PFSK-1 (cell line): ENCODE measurements around the gene SRP54.

Experiments
- POLR2AphosphoS5 ChIP-seq: IDR thresholded peaks from 2 replicates; pipeline ENCODE4 v1.6.1; 2012; ENCODE audit warnings: low read depth, mild to moderate bottlenecking, control low read depth, low read length, moderate library complexity
- SIN3A ChIP-seq: IDR thresholded peaks from 2 replicates; pipeline ENCODE4 v1.6.1; 2012; ENCODE audit warnings: mild to moderate bottlenecking, low read length, moderate library complexity, borderline replicate concordance; ENCODE audit not compliant: insufficient read depth
- TAF1 ChIP-seq: IDR thresholded peaks from 2 replicates; pipeline ENCODE4 v1.6.1; 2012; ENCODE audit warnings: low read length, control low read depth, borderline replicate concordance; ENCODE audit not compliant: insufficient read depth
- TF ChIP-seq, protein P1 (sequence below), 2 experiments: IDR thresholded peaks; 2 replicates each; pipeline versions ENCODE4 v1.6.1 to v1.8.0; 2011 to 2012; ENCODE audit warnings: low read depth in 2 of 2, low read length in 2 of 2, control low read depth in 1 of 2, inconsistent platforms in 1 of 2, mild to moderate bottlenecking in 1 of 2, moderate library complexity in 1 of 2; ENCODE audit not compliant: insufficient read depth in 1 of 2

- TF ChIP-seq, protein P1, sequence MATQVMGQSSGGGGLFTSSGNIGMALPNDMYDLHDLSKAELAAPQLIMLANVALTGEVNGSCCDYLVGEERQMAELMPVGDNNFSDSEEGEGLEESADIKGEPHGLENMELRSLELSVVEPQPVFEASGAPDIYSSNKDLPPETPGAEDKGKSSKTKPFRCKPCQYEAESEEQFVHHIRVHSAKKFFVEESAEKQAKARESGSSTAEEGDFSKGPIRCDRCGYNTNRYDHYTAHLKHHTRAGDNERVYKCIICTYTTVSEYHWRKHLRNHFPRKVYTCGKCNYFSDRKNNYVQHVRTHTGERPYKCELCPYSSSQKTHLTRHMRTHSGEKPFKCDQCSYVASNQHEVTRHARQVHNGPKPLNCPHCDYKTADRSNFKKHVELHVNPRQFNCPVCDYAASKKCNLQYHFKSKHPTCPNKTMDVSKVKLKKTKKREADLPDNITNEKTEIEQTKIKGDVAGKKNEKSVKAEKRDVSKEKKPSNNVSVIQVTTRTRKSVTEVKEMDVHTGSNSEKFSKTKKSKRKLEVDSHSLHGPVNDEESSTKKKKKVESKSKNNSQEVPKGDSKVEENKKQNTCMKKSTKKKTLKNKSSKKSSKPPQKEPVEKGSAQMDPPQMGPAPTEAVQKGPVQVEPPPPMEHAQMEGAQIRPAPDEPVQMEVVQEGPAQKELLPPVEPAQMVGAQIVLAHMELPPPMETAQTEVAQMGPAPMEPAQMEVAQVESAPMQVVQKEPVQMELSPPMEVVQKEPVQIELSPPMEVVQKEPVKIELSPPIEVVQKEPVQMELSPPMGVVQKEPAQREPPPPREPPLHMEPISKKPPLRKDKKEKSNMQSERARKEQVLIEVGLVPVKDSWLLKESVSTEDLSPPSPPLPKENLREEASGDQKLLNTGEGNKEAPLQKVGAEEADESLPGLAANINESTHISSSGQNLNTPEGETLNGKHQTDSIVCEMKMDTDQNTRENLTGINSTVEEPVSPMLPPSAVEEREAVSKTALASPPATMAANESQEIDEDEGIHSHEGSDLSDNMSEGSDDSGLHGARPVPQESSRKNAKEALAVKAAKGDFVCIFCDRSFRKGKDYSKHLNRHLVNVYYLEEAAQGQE (IDR thresholded peaks at IDR 0.05; ENCODE audit: insufficient read depth in 1 of 2, low read depth in 2 of 2, low read length in 2 of 2), result no peak
- no peak for TF ChIP-seq POLR2AphosphoS5
- no peak for TF ChIP-seq TAF1
- TF ChIP-seq SIN3A, result no peak
Observed at GRCh38 chr14:34964977-34965764, 17.6 kb upstream of the SRP54 start.
